CD4-positive, alpha-beta T cell (primary cell): Measurements from ENCODE around the gene PDK2. TPM values are rescaled to one million over a fixed set of nuclear protein-coding genes. Genes with fewer than 3 reads are reported as not detected.
A peak's percentile ranks its signal among the peaks of the same experiment; 100 is the strongest.

Experiments
- ATAC-seq: fragments of 200-7000 bp; cut with Tn5 transposase; one replicate; pipeline ENCODE4 v1.10.0; 2022; ENCODE audit warnings: mild to moderate bottlenecking; ENCODE audit not compliant: poor library complexity
- CTCF ChIA-PET: fragments of 350-600 bp; sonication (Branson Sonifier 250); formaldehyde crosslinking; loops from one replicate; lab custom pipeline; 2021; ENCODE audit warnings: antibody characterized with exemption, inconsistent platforms; lab: Charles Lee
- POLR2A ChIA-PET: fragments of 350-600 bp; sonication (Branson Sonifier 250); formaldehyde crosslinking; loops from one replicate; lab custom pipeline; 2021; ENCODE audit warnings: antibody characterized with exemption, inconsistent platforms; lab: Charles Lee
- DNase-seq, 14 experiments: peaks; one replicate each; pipeline ENCODE4 v3.0.0-alpha.2; 2013 to 2020; ENCODE audit warnings: mixed read lengths in 2 of 14
- H3K27ac ChIP-seq, 2 donors: one replicate each; pipeline versions ENCODE4 v1.5.1 to v1.7.0; 2013; ENCODE audit warnings: low read length in 2 of 2, low read depth in 1 of 2, mild to moderate bottlenecking in 1 of 2
- H3K27me3 ChIP-seq, 2 experiments: 1 replicate in 1 of 2; 2 replicates in 1 of 2; pipeline versions ENCODE4 v1.6.1 to v1.7.0; 2013; ENCODE audit warnings: low read length in 2 of 2, control low read depth in 1 of 2, mild to moderate bottlenecking in 1 of 2, moderate library complexity in 1 of 2; ENCODE audit not compliant: insufficient read depth in 2 of 2, control insufficient read depth in 1 of 2
- H3K36me3 ChIP-seq: one replicate; pipeline ENCODE4 v1.6.1; 2013; ENCODE audit warnings: low read length, control low read depth; ENCODE audit not compliant: insufficient read depth
- H3K4me1 ChIP-seq: one replicate; pipeline ENCODE4 v1.6.1; 2013; ENCODE audit warnings: low read length, control low read depth; ENCODE audit not compliant: insufficient read depth
- H3K4me3 ChIP-seq: one replicate; pipeline ENCODE4 v1.5.1; 2013; ENCODE audit warnings: mild to moderate bottlenecking, low read length, moderate library complexity
- H3K9me3 ChIP-seq, 2 experiments: 1 replicate in 1 of 2; 2 replicates in 1 of 2; pipeline versions ENCODE4 v1.6.1 to v1.7.0; 2013; ENCODE audit warnings: low read length in 2 of 2, mild to moderate bottlenecking in 2 of 2, control low read depth in 1 of 2, moderate library complexity in 1 of 2; ENCODE audit not compliant: control insufficient read depth in 1 of 2, insufficient read depth in 1 of 2
- H3K27ac Mint-ChIP-seq: one replicate; pipeline ENCODE4 v1.8.0; 2020; ENCODE audit warnings: mixed read lengths
- H3K27me3 Mint-ChIP-seq: one replicate; pipeline ENCODE4 v1.8.0; 2021; ENCODE audit warnings: mixed read lengths
- H3K36me3 Mint-ChIP-seq: one replicate; pipeline ENCODE4 v1.8.0; 2021; ENCODE audit warnings: low read depth, mixed read lengths
- H3K4me1 Mint-ChIP-seq: one replicate; pipeline ENCODE4 v1.8.0; 2021; ENCODE audit warnings: low read depth, mixed read lengths
- H3K4me3 Mint-ChIP-seq: one replicate; pipeline ENCODE4 v1.8.0; 2020; ENCODE audit warnings: mild to moderate bottlenecking, mixed read lengths
- H3K9me3 Mint-ChIP-seq: one replicate; pipeline ENCODE4 v1.8.0; 2020; ENCODE audit warnings: mixed read lengths
- intact Hi-C, 2 experiments: fragments of 100-400 bp; cut with DNase I in 1 of 2; cut with micrococcal nuclease in 1 of 2; formaldehyde crosslinking; loops; one replicate each; pipeline versions ENCODE4 v1.15.1 to v1.9.0; 2023 to 2025; cut with DNase I, micrococcal nuclease
- total RNA-seq, 174 experiments: library from RNA in 2 of 174; stranded (reverse) in 2 of 174; gene quantifications; one replicate each; pipeline ENCODE4 v1.2.3 and lab custom pipeline; 2021 to 2026
- TF ChIP-seq, protein P1 (sequence below): fragments of 200-600 bp; IDR thresholded peaks from one replicate; pipeline ENCODE4 v1.8.0; 2022; ENCODE audit warnings: antibody characterized with exemption, mild to moderate bottlenecking

The PDK2 gene
- total RNA-seq, 2 experiments from 2014 or later, result 8.7 to 10.1 TPM

GRCh38 chr17:50055426-50056216 lies 39.5 kb upstream of the PDK2 start, which contains the start of gene ITGA3:
Gene ITGA3 (plus strand): TSS chr17:50056110. CDS start chr17:50056440, 330 bp downstream.
- no peaks in the 10 kb centered on the region for H3K9me3 ChIP-seq
- Mint-ChIP-seq H3K9me3 (no peaks in the 10 kb centered on the region), H3K27me3 (no peaks in the 10 kb centered on the region), H3K4me3 (peak within 1 kb of the TSS; percentile 93), H3K36me3 (peaks cover 6% of the 10 kb centered on the region), H3K27ac (peak within 1 kb of the TSS; percentile 62), H3K4me1 (peaks cover 30% of the 10 kb centered on the region)
- DNase-seq (peak; percentile 14 to 81 (median 58)), ATAC-seq (peak; percentile 58)
- POLR2A ChIA-PET, result interaction anchor here (1.0 to 1.9 kb wide), 4 partner anchors 12 to 267 kb away, joined by 3 to 6 read pairs (median 4); partner anchors contain the start of gene KAT7
- intact Hi-C loops, result loop anchor here (2.0 to 5.0 kb wide), 2 partner anchors 29 to 37 kb away; no protein-coding TSS in a partner anchor
- H3K4me3 ChIP-seq, result peak within 1 kb of the TSS; percentile 78
- TF ChIP-seq, protein P1, sequence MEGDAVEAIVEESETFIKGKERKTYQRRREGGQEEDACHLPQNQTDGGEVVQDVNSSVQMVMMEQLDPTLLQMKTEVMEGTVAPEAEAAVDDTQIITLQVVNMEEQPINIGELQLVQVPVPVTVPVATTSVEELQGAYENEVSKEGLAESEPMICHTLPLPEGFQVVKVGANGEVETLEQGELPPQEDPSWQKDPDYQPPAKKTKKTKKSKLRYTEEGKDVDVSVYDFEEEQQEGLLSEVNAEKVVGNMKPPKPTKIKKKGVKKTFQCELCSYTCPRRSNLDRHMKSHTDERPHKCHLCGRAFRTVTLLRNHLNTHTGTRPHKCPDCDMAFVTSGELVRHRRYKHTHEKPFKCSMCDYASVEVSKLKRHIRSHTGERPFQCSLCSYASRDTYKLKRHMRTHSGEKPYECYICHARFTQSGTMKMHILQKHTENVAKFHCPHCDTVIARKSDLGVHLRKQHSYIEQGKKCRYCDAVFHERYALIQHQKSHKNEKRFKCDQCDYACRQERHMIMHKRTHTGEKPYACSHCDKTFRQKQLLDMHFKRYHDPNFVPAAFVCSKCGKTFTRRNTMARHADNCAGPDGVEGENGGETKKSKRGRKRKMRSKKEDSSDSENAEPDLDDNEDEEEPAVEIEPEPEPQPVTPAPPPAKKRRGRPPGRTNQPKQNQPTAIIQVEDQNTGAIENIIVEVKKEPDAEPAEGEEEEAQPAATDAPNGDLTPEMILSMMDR, result no peak
- H3K4me1 ChIP-seq, result peaks cover 27% of the 10 kb centered on the region
- CTCF ChIA-PET, result interaction anchor here (1.6 to 3.7 kb wide), 4 partner anchors 32 to 175 kb away, joined by 3 to 17 read pairs (median 7); partner anchors contain the start of gene PDK2
- H3K27me3 ChIP-seq, result no peaks in the 10 kb centered on the region
- H3K36me3 ChIP-seq, result no peaks in the 10 kb centered on the region
- peak within 1 kb of the TSS; percentile 21 to 23 for H3K27ac ChIP-seq

DNA sequence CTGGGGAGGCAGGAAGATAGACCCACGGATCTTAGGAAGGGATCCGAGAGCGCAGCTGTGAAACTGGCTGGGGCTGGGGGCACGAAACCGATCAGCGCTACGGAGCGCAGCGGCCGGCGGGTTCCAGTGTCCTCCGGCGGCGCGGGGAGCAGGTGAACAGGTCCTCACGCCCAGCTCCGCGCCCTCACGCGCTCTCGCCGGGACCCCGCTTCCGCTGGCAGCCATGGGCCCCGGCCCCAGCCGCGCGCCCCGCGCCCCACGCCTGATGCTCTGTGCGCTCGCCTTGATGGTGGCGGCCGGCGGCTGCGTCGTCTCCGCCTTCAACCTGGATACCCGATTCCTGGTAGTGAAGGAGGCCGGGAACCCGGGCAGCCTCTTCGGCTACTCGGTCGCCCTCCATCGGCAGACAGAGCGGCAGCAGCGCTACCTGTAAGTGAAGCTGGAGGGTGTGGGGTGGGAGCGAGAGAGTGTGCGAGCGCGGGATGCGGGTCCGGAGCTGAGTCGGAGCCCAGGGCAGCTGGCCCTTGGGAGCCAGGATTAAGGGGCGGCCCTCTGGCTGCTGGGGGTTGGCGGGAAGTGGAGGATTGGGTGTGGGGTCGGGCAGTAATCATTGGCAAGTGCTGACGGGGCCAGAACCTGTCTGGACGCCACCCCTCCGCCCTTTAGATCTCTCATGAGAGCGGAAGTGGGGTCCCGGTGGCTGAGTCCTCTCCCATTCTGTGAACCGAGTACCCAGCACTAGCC lies 38.8 kb upstream of the PDK2 start:
- Mint-ChIP-seq H3K27ac (no peak overlapping the region), H3K27me3 (no peaks in the 10 kb centered on the region), H3K4me1 (peaks cover 30% of the 10 kb centered on the region), H3K9me3 (no peaks in the 10 kb centered on the region), H3K36me3 (peaks cover 6% of the 10 kb centered on the region), H3K4me3 (peak overlapping the region; percentile 93)
- Histone ChIP-seq H3K4me1 (peaks cover 21% of the 10 kb centered on the region), H3K36me3 (no peaks in the 10 kb centered on the region), H3K4me3 (peak overlapping the region; percentile 78), H3K9me3 (no peaks in the 10 kb centered on the region), H3K27me3 (no peaks in the 10 kb centered on the region), H3K27ac (no peak overlapping the region)
- DNase-seq, result peak; percentile 45 to 77 (median 58)
- intact Hi-C loops, result loop anchor here (2.0 to 5.0 kb wide), 2 partner anchors 30 to 36 kb away; no protein-coding TSS in a partner anchor
- ChIA-PET POLR2A (interaction anchor here (1.0 to 1.9 kb wide), 4 partner anchors 11 to 268 kb away, joined by 3 to 6 read pairs (median 4); partner anchors contain the start of gene KAT7), CTCF (interaction anchor here (1.6 to 3.7 kb wide), 4 partner anchors 31 to 176 kb away, joined by 3 to 17 read pairs (median 7); partner anchors contain the start of gene PDK2)
- ATAC-seq, result peak; percentile 75
- TF ChIP-seq, protein P1, result peak; percentile 56

DNA sequence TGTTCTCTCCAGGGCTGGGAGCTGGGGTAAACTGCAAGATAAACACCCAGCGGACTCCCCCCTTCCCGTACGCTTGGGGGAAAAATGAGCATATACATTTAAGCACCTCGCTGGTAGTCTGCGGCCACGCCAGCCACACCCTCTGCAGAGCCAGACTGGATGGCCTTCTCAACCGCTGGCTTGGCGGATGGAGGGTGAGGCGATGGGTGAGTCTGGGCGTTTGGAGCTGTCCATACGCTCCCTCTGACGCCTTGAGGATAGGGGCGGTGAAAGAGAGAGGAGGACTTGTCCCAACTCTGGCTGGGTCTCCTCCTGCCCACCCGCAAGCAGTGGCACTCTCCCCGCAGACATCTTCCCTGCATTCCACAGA lies 38.2 kb upstream of the PDK2 start:
- DNase-seq (no peak), ATAC-seq (no peak)
- peaks cover 6% of the 10 kb centered on the region for H3K36me3 Mint-ChIP-seq
- Histone ChIP-seq H3K9me3 (no peaks in the 10 kb centered on the region), H3K4me1 (peaks cover 19% of the 10 kb centered on the region), H3K27ac (no peak overlapping the region), H3K36me3 (no peaks in the 10 kb centered on the region), H3K27me3 (no peaks in the 10 kb centered on the region), H3K4me3 (peak overlapping the region; percentile 78)
- POLR2A ChIA-PET, result interaction anchor here (0.8 to 1.4 kb wide), 2 partner anchors 11 to 37 kb away, joined by 3 to 5 read pairs; no protein-coding TSS in a partner anchor
- CTCF ChIA-PET, result interaction anchor here (1.8 to 3.7 kb wide), 3 partner anchors 31 to 176 kb away, joined by 3 to 17 read pairs (median 10); partner anchors contain the start of gene PDK2
- H3K4me1 Mint-ChIP-seq, result peaks cover 30% of the 10 kb centered on the region
- TF ChIP-seq, protein P1, result no peak
- no peaks in the 10 kb centered on the region for H3K9me3 Mint-ChIP-seq
- H3K27ac Mint-ChIP-seq, result no peak overlapping the region
- no peaks in the 10 kb centered on the region for H3K27me3 Mint-ChIP-seq
- intact Hi-C loops, result loop anchor here (2.0 to 5.0 kb wide), 2 partner anchors 30 to 35 kb away; no protein-coding TSS in a partner anchor
- peak overlapping the region; percentile 93 for H3K4me3 Mint-ChIP-seq
